Lower leg skin (tissue), 3 donors: ENCODE measurements around the gene FUOM.

ENCODE experiments used
- CTCF ChIP-seq, 3 donors: fragments of 450-650 bp; IDR thresholded peaks; one replicate each; pipeline ENCODE4 v1.5.1; 2016; ENCODE audit warnings: antibody characterized with exemption in 3 of 3, mild to moderate bottlenecking in 3 of 3, moderate library complexity in 2 of 3
- POLR2A ChIP-seq, 2 donors: fragments of 450-650 bp; IDR thresholded peaks; one replicate each; pipeline ENCODE4 v1.6.1; 2016 to 2017; ENCODE audit warnings: antibody characterized with exemption in 2 of 2, mild to moderate bottlenecking in 1 of 2, moderate library complexity in 1 of 2

GRCh38 chr10:133388973-133389818 lies 31.4 kb upstream of the FUOM start:
- TF ChIP-seq CTCF (IDR thresholded peaks at IDR 0.05) (no peak), POLR2A (IDR thresholded peaks at IDR 0.05) (no peak)
